Tibial nerve (tissue), 4 donors: ENCODE data around the gene TCIRG1.

Source experiments
- CTCF ChIP-seq, 5 experiments: fragments of 200-600 bp in 3 of 5; fragments of 450-650 bp in 2 of 5; sonication (generic) in 3 of 5; IDR thresholded peaks; one replicate each; pipeline ENCODE4 v1.5.1; 2016 to 2019; ENCODE audit warnings: antibody characterized with exemption in 5 of 5, mild to moderate bottlenecking in 3 of 5, moderate library complexity in 2 of 5
- EP300 ChIP-seq, 2 donors: sonication (generic); formaldehyde crosslinking; IDR thresholded peaks; one replicate each; pipeline ENCODE4 v1.6.1; 2017; ENCODE audit warnings: antibody characterized with exemption in 2 of 2, mild to moderate bottlenecking in 1 of 2
- POLR2A ChIP-seq, 2 donors: fragments of 450-650 bp; IDR thresholded peaks; one replicate each; pipeline ENCODE4 v1.6.1; 2017; ENCODE audit warnings: antibody characterized with exemption in 2 of 2, mild to moderate bottlenecking in 2 of 2, moderate library complexity in 2 of 2

GRCh38 chr11:68036141-68036716 lies 2.6 kb upstream of the TCIRG1 start:
- TF ChIP-seq CTCF (IDR thresholded peaks at IDR 0.05), result no peak
- TF ChIP-seq POLR2A (IDR thresholded peaks at IDR 0.05), result no peak
- no peak for TF ChIP-seq EP300 (IDR thresholded peaks at IDR 0.05)
